GM12801 (cell line): Measurements from ENCODE around the gene FNBP1L.

ENCODE experiments used
- CTCF ChIP-seq: IDR thresholded peaks from one replicate; pipeline ENCODE4 v1.5.1; 2011; ENCODE audit warnings: control low read depth; ENCODE audit not compliant: insufficient read length; ENCODE audit errors: extremely low read depth

The FNBP1L gene

GRCh38 chr1:93567255-93567918 is 119.5 kb downstream of the FNBP1L start:
- TF ChIP-seq CTCF: no peak

GRCh38 chr1:93569489-93569888 is 121.6 kb downstream of the FNBP1L start:
- no peak for TF ChIP-seq CTCF

GRCh38 chr1:93571623-93572310 is 123.8 kb downstream of the FNBP1L start:
- TF ChIP-seq CTCF: no peak

GRCh38 chr1:93573940-93574469 is 126.1 kb downstream of the FNBP1L start:
- TF ChIP-seq CTCF: no peak

- no peak for TF ChIP-seq CTCF
These were observed 126.6 kb downstream of the FNBP1L start for GRCh38 chr1:93574511-93574910.

GRCh38 chr1:93574991-93575390 is 127.1 kb downstream of the FNBP1L start:
- no peak for TF ChIP-seq CTCF

GRCh38 chr1:93575621-93576284 is 127.8 kb downstream of the FNBP1L start:
- TF ChIP-seq CTCF: no peak
